HepG2 (cell line): ENCODE measurements around the gene EPS8L1. TPM values are rescaled to one million over a fixed set of nuclear protein-coding genes. Genes with fewer than 3 reads are reported as not detected.

Experiments
- ATAC-seq: fragments of 200-7000 bp; cut with Tn5 transposase; 3 replicates; pipeline ENCODE4 v1.9.1; 2020; ENCODE audit warnings: mild to moderate bottlenecking, moderate library complexity
- BruUV-seq: library from RNA; stranded (reverse); fragments of 400-500 nt; replicated peaks from 2 replicates; lab custom pipeline; 2021; lab: Mats Ljungman, UMichigan
- CTCF ChIA-PET: fragments of 300-600 bp; formaldehyde crosslinking; extraction: SDS; loops from one replicate; lab custom pipeline; 2021; ENCODE audit warnings: low total read pairs, inconsistent platforms, low intra/inter-chr PET ratio; lab: Yijun Ruan, JAX
- POLR2A ChIA-PET: fragments of 350-600 bp; sonication (Branson Sonifier 250); formaldehyde crosslinking; loops from one replicate; lab custom pipeline; 2020; ENCODE audit warnings: antibody characterized with exemption, inconsistent platforms; lab: Yijun Ruan, JAX
- DNase-seq: peaks from one replicate; pipeline ENCODE4 v3.0.0-alpha.2; 2015; ENCODE audit warnings: low spot score
- FAIRE-seq: peaks from 3 replicates; lab custom pipeline; 2011; peaks lifted over from hg19 to GRCh38; lab: Jason Lieb, UNC
- H2AFZ ChIP-seq: one replicate; pipeline ENCODE4 v1.6.1; 2011; ENCODE audit warnings: low read length, inconsistent platforms
- H3K27ac ChIP-seq: fragments of 300-600 bp; 3 replicates; pipeline ENCODE4 v1.8.0; 2011; ENCODE audit warnings: mixed run types, mild to moderate bottlenecking, mixed read lengths, low read length, inconsistent platforms; ENCODE audit not compliant: insufficient read depth; ENCODE audit errors: extremely low read length
- H3K27me3 ChIP-seq, 2 experiments: fragments of 200-600 bp in 1 of 2; 2 replicates in 1 of 2; 3 replicates in 1 of 2; pipeline versions ENCODE4 v1.6.0 to v1.8.0; 2011; ENCODE audit warnings: low read length in 2 of 2, mild to moderate bottlenecking in 2 of 2, moderate library complexity in 2 of 2, inconsistent platforms in 1 of 2; ENCODE audit not compliant: insufficient read depth in 2 of 2, control insufficient read depth in 1 of 2
- H3K36me3 ChIP-seq, 2 experiments: fragments of 200-600 bp in 1 of 2; replicated peaks in 1 of 2; 2 replicates in 1 of 2; 3 replicates in 1 of 2; pipeline versions ENCODE4 v1.5.1 to v1.8.0; 2011; ENCODE audit warnings: low read length in 2 of 2, inconsistent platforms in 1 of 2; ENCODE audit not compliant: insufficient read depth in 2 of 2, control insufficient read depth in 1 of 2
- H3K4me1 ChIP-seq: 2 replicates; pipeline ENCODE4 v1.5.1; 2012; ENCODE audit warnings: low read length, inconsistent platforms; ENCODE audit not compliant: insufficient read depth
- H3K4me2 ChIP-seq: 2 replicates; pipeline ENCODE4 v1.6.0; 2011; ENCODE audit warnings: low read depth, low read length, inconsistent platforms
- H3K4me3 ChIP-seq, 3 experiments: fragments of 200-600 bp in 1 of 3; sonication (generic), shearing (Covaris generic) in 1 of 3; replicated peaks in 1 of 3; 2 replicates each; pipeline ENCODE4 v1.5.1; 2011 to 2016; ENCODE audit warnings: low read length in 3 of 3, inconsistent platforms in 2 of 3, low read depth in 2 of 3, mild to moderate bottlenecking in 2 of 3, control low read depth in 1 of 3, mixed read lengths in 1 of 3; ENCODE audit not compliant: insufficient read depth in 1 of 3
- H3K79me2 ChIP-seq: one replicate; pipeline ENCODE4 v1.6.1; 2011; ENCODE audit warnings: low read length, inconsistent platforms; ENCODE audit not compliant: insufficient read depth
- H3K9ac ChIP-seq: 2 replicates; pipeline ENCODE4 v1.6.0; 2011; ENCODE audit warnings: mild to moderate bottlenecking, low read depth, low read length, inconsistent platforms; ENCODE audit not compliant: insufficient read depth
- H3K9me3 ChIP-seq: 2 replicates; pipeline ENCODE4 v1.5.1; 2012; ENCODE audit warnings: mild to moderate bottlenecking, low read length
- H4K20me1 ChIP-seq: 2 replicates; pipeline ENCODE4 v1.6.0; 2011; ENCODE audit warnings: inconsistent platforms, mild to moderate bottlenecking, low read length, moderate library complexity; ENCODE audit not compliant: insufficient read depth
- CENPBD1 ChIP-seq: sonication (generic); formaldehyde crosslinking; IDR thresholded peaks from 2 replicates; pipeline ENCODE4 v1.8.0; 2022; ENCODE audit warnings: missing genetic modification reagents, low read depth, mild to moderate bottlenecking, borderline replicate concordance
- HIVEP1 ChIP-seq: sonication (generic); formaldehyde crosslinking; IDR thresholded peaks from 2 replicates; pipeline ENCODE4 v1.4.0; 2020; ENCODE audit warnings: mild to moderate bottlenecking, missing genetic modification reagents
- NAIF1 ChIP-seq: sonication (generic); formaldehyde crosslinking; IDR thresholded peaks from 2 replicates; pipeline ENCODE4 v1.5.0; 2020; ENCODE audit warnings: mild to moderate bottlenecking, missing genetic modification reagents, borderline replicate concordance
- NCOA2 ChIP-seq: sonication (generic); formaldehyde crosslinking; IDR thresholded peaks from 2 replicates; pipeline ENCODE4 v1.8.0; 2022; ENCODE audit warnings: inconsistent platforms
- SCMH1 ChIP-seq: sonication (generic); formaldehyde crosslinking; IDR thresholded peaks from 2 replicates; pipeline ENCODE4 v1.9.0; 2021; ENCODE audit warnings: missing genetic modification reagents, mild to moderate bottlenecking, borderline replicate concordance
- ZBTB38 ChIP-seq: sonication (generic); formaldehyde crosslinking; IDR thresholded peaks from 2 replicates; pipeline ENCODE4 v1.5.1; 2020; ENCODE audit warnings: mild to moderate bottlenecking, missing genetic modification reagents
- ZMYM3 ChIP-seq: sonication (generic); formaldehyde crosslinking; IDR thresholded peaks from 2 replicates; pipeline ENCODE4 v1.5.1; 2020; ENCODE audit warnings: mild to moderate bottlenecking, missing genetic modification reagents
- ZNF589 ChIP-seq: sonication (generic); formaldehyde crosslinking; conservative IDR thresholded peaks from 2 replicates; pipeline ENCODE4 v1.8.0; 2022; ENCODE audit warnings: mild to moderate bottlenecking, moderate library complexity, missing genetic modification reagents
- ZNF687 ChIP-seq: sonication (generic); formaldehyde crosslinking; IDR thresholded peaks from 2 replicates; pipeline ENCODE4 v1.5.1; 2020; ENCODE audit warnings: mild to moderate bottlenecking, missing genetic modification reagents, moderate library complexity
- WGBS: methylation state at CpG from one replicate; pipeline ENCODE4 v1.1.6; 2017; ENCODE audit warnings: low lambda C conversion rate; 5-methylcytosine and 5-hydroxymethylcytosine counted together
- in situ Hi-C: cut with HindIII; loops from 2 replicates; pipeline ENCODE4 v1.10.0; 2017; ENCODE audit warnings: low pct_unique_long_range_greater_than_20kb; ENCODE audit not compliant: extremely low pct_ligation_motif_present
- intact Hi-C: fragments of 100-400 bp; cut with micrococcal nuclease; formaldehyde crosslinking; loops from one replicate; pipeline ENCODE4 v1.10.0; 2022; ENCODE audit not compliant: unreplicated experiment
- polyA plus RNA-seq, 8 experiments: library from polyadenylated mRNA; depleted of rRNA in 3 of 8; stranded (reverse) in 7 of 8; unstranded in 1 of 8; fragments of >200 nt; fragmentation: Illumina TruSeq in 4 of 8; extraction: Trizol in 4 of 8; gene quantifications; 2 replicates each; pipeline versions ENCODE4 v1.2.1 to v1.2.3, GENCODE V29; 2011 to 2016; ENCODE audit warnings: low read depth in 4 of 8, missing spikeins in 1 of 8, mixed read lengths in 1 of 8; ENCODE audit not compliant: insufficient read depth in 1 of 8
- total RNA-seq, 5 experiments: library from RNA; depleted of rRNA; stranded (reverse); fragments of >200 nt; fragmentation: Illumina TruSeq; extraction: Trizol; gene quantifications; 2 replicates each; pipeline ENCODE4 v1.2.3, GENCODE V29; 2016; ENCODE audit warnings: low read depth in 1 of 5

The EPS8L1 gene
- total and polyA plus RNA-seq, 2 of the 13 experiments (the other 11 are each of a cell fraction or from before 2014, with no cell fraction given), result 3.0 to 6.3 TPM

- ChIA-PET CTCF (no interaction called here), POLR2A (no interaction called here)
- DNase-seq (no peak), FAIRE-seq (no peak), ATAC-seq (no peak)
- H3K9ac ChIP-seq, result no peak overlapping the region
- no TSS peak for BruUV-seq
- peaks cover 0 to 4% of the 10 kb centered on the region in 2 experiments; a peak in 1 of 5 replicates for H3K27me3 ChIP-seq
- H3K36me3 ChIP-seq, result no peaks in the 10 kb centered on the region
- no peaks in the 10 kb centered on the region for H4K20me1 ChIP-seq
- in situ Hi-C loops (no loop called here), intact Hi-C loops (no loop called here)
- no peaks in the 10 kb centered on the region for H3K9me3 ChIP-seq
- H3K4me3 ChIP-seq, result no peak overlapping the region; a peak in 1 of 6 replicates
- peaks cover 14% of the 10 kb centered on the region; the same call in 1 of the 2 replicates for H3K4me1 ChIP-seq
- H3K79me2 ChIP-seq, result no peaks in the 10 kb centered on the region
- H2AFZ ChIP-seq, result no peak overlapping the region
- TF ChIP-seq ZBTB38 (CRISPR knock-in tag) (peak; percentile 35; the same call in 1 of the 2 replicates), NAIF1 (CRISPR knock-in tag) (no peak)
- WGBS, result 90% methylated on average over 64 of the region's 64 CpGs
- no peak overlapping the region for H3K4me2 ChIP-seq
- H3K27ac ChIP-seq, result no peak overlapping the region
Observed at GRCh38 chr19:55082020-55082851, 6.6 kb downstream of the EPS8L1 start.

GRCh38 chr19:55083004-55083850 is 7.6 kb downstream of the EPS8L1 start:
- no peaks in the 10 kb centered on the region for H3K9me3 ChIP-seq
- no peak overlapping the region for H2AFZ ChIP-seq
- H3K79me2 ChIP-seq, result no peaks in the 10 kb centered on the region
- BruUV-seq, result no TSS peak
- H3K27ac ChIP-seq, result no peak overlapping the region
- intact Hi-C loops (no loop called here), in situ Hi-C loops (no loop called here)
- ChIA-PET POLR2A (no interaction called here), CTCF (no interaction called here)
- H3K4me1 ChIP-seq, result peaks cover 14% of the 10 kb centered on the region; the same call in 1 of the 2 replicates
- H3K4me2 ChIP-seq, result peak overlapping the region; percentile 19; the same call in 1 of the 2 replicates
- no peaks in the 10 kb centered on the region for H3K36me3 ChIP-seq
- DNase-seq (no peak), ATAC-seq (no peak), FAIRE-seq (no peak)
- WGBS, result 62% methylated on average over 18 of the region's 42 CpGs
- H3K4me3 ChIP-seq, result peak overlapping the region in 1 of 3 experiments; percentile 23; a peak in 1 of 6 replicates
- H4K20me1 ChIP-seq, result peaks cover 3% of the 10 kb centered on the region; the same call in 1 of the 2 replicates
- H3K9ac ChIP-seq, result no peak overlapping the region
- H3K27me3 ChIP-seq, result peaks cover 0 to 3% of the 10 kb centered on the region in 2 experiments; a peak in 1 of 5 replicates
- TF ChIP-seq SCMH1 (CRISPR knock-in tag) (no peak), CENPBD1 (CRISPR knock-in tag) (no peak), NCOA2 (CRISPR knock-in tag) (no peak), ZNF589 (CRISPR knock-in tag) (no peak), HIVEP1 (no peak), ZNF687 (0 out of 2 replicates have a peak, but pooled peaks have one; percentile 9), ZMYM3 (no peak)
